ENCODE results near the gene CXXC4.

CXXC4 gene

DNA sequence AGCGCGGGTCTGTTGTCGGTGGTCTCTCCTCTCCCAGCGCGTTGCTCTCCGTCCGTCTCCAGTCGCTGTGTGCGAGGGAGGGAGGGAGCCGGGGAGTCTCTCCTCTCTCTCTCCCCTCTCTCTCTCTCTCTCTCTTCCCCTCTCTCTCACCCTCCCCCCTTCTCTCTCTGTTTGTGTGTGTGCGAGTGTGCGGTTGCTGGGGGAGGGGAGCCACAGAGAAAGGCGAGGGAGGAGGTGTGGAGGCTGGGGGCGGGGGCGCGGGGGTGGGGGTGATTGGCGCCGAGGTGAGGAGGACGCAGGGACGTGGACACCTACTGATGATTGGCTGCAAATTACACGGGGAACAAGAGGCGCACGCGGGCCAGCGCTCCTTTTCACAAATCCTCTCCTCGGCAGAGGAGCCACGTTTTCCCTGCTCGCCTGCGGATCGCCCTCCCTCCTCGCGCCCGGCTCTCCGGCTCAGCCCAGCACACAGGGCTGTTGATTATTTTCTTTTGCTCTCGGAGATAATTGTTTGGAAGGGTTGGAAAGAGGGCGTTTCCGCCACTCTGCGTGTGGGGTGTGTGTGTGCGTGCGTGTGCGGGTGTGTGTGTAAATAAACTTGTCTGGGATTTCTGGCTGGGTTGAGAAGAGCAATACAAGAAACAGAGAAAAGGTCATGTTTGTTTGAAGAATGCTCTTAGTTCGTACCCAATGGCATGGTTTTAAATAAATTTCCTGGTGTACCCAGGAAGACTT, at the start of gene CXXC4:
TSS of gene CXXC4 (minus strand) at position 73 of the 738 bp plus-strand sequence. CDS start 3,092 bp downstream, outside the sequence.
- no peak for TF ChIP-seq CTCF (IDR thresholded peaks at IDR 0.05; ENCODE audit: low read depth, low read length)
- DNase-seq (ENCODE audit: extremely low read depth, low read depth): no peak

DNA sequence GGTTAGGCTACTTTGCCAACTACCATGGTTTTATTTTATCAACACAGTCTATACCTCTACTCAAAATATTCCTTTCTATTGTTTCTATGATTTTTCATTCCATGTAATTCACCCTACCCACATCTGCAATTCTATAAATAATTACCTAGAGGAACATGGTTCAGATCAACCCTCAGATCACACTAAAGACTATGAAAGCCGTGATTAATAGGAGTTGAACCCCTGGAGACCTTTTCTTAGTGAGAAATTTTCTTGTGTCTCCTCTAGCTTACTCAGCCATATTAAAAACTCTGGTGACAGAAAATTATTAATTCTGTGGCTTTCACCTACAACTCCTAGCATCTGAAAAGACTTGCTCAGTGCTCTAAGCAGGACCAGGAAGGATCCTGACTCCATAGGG, 38.5 kb upstream of the CXXC4 start:
- no peak for DNase-seq (ENCODE audit: extremely low read depth, low read depth)
- TF ChIP-seq CTCF (IDR thresholded peaks at IDR 0.05; ENCODE audit: low read depth, low read length): no peak

DNA sequence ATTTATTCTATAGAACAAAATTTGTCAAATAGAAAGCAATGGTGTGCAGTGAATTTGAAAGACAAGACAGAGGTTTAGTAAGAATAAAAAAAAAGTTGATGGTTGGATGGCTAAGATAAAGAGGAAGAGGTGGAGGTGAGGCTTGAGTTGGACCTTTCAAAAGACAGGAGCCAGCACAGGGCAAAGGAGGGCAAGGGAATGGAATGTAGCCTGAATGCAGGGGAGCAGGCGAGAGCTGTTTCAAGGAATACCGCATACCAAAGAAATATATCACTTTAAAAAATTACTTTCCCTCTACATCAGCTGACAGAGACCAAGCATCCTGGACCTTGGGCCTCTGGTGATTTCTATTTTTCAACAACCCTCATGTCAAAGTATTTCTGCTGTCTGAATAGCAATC, 38.0 kb upstream of the CXXC4 start:
- DNase-seq (ENCODE audit: extremely low read depth, low read depth): no peak
- TF ChIP-seq CTCF (IDR thresholded peaks at IDR 0.05; ENCODE audit: low read depth, low read length): no peak

- no peak for TF ChIP-seq CTCF (IDR thresholded peaks at IDR 0.05; ENCODE audit: low read depth, low read length)
- DNase-seq (ENCODE audit: extremely low read depth, low read depth): no peak
Measured at GRCh38 chr4:104531390-104531789, 36.7 kb upstream of the CXXC4 start.

DNA sequence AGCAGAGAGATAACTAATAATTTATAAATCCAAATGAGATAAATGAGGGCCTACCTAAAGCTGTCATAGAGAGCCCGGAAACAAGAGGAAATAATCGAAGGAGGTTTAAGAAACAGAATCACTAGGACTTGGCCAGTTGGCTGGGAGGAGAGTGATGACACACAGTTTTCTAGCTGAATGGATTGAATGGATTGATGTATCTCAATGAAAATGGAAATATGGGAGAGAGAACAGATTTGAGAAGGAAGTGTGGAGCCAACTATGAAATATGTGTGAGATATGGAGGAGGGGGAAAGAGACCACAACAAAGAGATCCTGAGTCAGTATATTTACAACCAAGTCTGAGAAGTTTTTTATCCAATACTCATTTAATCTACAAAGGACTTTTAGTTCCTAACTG, 35.7 kb upstream of the CXXC4 start:
- TF ChIP-seq CTCF (IDR thresholded peaks at IDR 0.05; ENCODE audit: low read depth, low read length): no peak
- DNase-seq (ENCODE audit: extremely low read depth, low read depth): no peak

DNA sequence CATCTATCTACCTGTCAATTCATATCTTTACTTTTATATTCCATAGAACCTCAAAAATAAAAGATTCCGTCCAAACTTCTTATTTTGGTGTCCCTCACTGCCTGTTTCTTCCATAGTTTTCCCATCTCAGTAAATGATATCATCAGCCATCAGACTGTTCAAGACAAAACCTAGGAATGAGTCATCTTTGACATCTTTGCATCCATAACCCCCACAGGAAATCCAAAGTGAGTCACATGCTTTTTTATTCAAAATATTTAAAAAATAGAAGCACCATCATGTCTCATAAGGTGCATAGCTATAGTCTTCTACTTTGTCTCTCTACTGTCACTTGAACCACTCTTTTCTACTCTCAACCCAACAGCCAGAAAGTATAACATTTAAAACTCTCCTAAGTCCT, 29.9 kb upstream of the CXXC4 start:
- no peak for TF ChIP-seq CTCF (IDR thresholded peaks at IDR 0.05; ENCODE audit: low read depth, low read length)
- DNase-seq (ENCODE audit: extremely low read depth, low read depth): no peak

DNA sequence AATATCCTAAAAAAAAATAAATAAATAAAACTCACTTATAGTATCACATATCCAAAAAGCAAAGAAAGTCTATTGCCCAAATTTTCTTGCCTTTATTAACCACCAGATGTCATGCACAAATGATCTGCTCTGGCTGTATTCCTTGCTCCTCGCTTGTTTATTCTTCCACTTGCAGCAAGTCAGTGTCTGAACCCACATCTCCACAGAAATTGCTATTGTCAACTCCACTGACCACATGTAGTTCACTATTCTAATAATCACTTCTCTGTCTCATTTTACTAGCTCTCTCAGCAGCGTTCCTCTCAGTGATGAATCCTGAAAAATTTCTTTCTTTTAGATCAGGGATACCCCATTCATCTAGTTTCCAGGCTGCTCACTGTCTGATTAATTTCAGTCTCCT, 29.3 kb upstream of the CXXC4 start:
- DNase-seq (ENCODE audit: extremely low read depth, low read depth): no peak
- TF ChIP-seq CTCF (IDR thresholded peaks at IDR 0.05; ENCODE audit: low read depth, low read length): no peak

Data from AG09319 (cell line).